ENCODE measurements around the gene UBE2Q2. TPM values are rescaled to one million over a fixed set of nuclear protein-coding genes. Genes with fewer than 3 reads are reported as not detected.
A peak's percentile ranks its signal among the peaks of the same experiment; 100 is the strongest.

UBE2Q2 gene
- total RNA-seq, 4 donors from 2014 or later: 15.9 to 25.5 (median 23.9) TPM

DNA sequence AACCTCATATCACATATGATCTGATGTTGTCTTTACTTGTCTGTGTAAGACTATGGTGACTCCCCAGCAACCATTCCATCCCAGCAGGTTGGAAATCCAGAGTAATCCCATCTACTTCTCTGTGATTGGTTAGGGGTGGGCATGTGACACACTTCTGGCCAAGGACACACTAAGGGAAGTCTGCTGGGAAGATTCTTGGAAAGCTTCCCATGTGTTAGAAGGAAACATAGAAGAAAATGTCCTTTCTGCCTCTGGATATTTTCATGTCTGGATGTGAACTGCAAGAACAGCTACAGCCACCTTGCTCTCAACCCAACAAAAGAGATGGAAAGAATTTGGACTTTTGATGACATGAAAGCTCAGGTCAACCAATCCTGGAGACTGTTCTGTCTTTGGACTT is 2.6 kb upstream of the UBE2Q2 start:
- Histone ChIP-seq H3K27ac (no peak overlapping the region), H3K27me3 (no peaks in the 10 kb centered on the region), H3K9me3 (no peaks in the 10 kb centered on the region), H3K4me3 (no peak overlapping the region), H3K36me3 (no peaks in the 10 kb centered on the region), H3K4me1 (peaks cover 20 to 24% of the 10 kb centered on the region in 2 donors)
- no peak for TF ChIP-seq POLR2A (IDR thresholded peaks at IDR 0.05)
- TF ChIP-seq CTCF (IDR thresholded peaks at IDR 0.05 in 4 of 5, conservative IDR thresholded peaks at IDR 0.05 in 1 of 5): no peak
- DNase-seq: peak in 1 of 2 donors; percentile 25
- no peak for ATAC-seq
- in situ Hi-C loops (cut with MboI; ENCODE audit: low sequenced_read_pairs in 4 of 4) (no loop called here), intact Hi-C loops (cut with DNase I; ENCODE audit: low total_unique reads) (no loop called here)

DNA sequence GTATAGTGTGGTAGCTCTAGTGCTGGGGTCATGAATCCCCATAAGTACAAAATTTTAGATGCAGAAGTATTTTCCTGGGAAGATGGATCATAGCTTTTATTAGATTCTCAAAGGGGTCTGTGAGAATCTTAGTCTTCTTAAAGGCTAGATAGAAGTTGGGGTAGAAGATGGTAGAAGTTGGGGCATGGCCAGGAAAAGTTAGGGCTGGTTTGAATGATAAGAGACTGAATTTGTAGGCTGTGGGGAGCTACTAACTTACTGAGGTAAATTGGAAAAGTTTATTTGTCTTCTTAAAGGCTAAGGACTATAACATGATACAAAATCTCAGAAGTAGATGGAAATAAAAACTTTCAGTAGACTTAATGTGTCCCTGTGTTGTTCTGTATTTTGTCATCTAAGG is 1.6 kb upstream of the UBE2Q2 start:
- intact Hi-C loops (cut with DNase I; ENCODE audit: low total_unique reads) (loop anchor here (2.0 kb wide), 1 partner anchor 61 kb away; the partner anchor contains the start of gene FBXO22), in situ Hi-C loops (cut with MboI; ENCODE audit: low sequenced_read_pairs in 4 of 4) (no loop called here)
- no peak overlapping the region for H3K27ac ChIP-seq

DNA sequence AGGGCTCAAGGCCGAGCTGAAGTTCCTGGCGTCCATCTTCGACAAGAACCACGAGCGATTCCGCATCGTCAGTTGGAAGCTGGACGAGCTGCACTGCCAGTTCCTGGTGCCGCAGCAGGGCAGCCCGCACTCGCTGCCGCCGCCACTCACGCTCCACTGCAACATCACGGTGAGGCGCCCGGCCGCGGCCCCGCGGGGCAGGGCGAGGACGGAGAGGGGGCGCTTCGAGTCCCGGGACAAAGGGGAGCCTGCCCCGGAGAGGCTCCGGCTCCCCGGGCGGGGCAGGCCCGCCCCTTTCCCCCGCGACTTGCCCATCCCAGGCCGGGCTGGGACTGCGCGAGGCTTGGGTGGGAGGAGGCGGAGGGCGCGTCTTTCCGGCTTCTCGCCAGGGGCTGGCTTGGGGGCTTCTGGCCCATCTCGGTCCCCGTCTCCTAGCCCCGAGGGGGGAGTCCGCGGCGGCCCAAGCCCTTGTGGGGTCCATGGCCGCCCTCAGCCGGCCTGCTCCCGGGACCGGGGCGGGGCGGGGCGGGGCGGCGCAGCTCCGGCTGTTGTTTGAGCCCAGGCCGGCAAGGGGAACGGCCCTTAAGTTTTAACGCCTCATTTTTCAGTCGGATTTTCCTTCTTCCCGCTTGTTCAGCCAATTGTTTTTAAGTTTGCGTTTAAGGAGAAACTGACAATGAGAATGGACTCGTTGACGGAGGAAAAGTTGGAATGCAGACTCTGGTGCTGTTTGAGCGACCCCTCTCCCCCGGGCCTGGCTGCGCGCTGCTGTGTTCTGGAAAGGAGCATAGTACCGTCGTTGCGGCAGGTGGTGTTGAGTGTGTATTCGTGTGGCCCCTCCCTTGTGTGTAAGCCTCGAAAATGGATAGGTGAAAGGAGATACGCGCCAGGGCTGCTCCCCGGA is 683 bp downstream of the UBE2Q2 start:
- Histone ChIP-seq H3K27ac (peak overlapping the region; percentile 74 to 87 (median 85)), H3K27me3 (no peaks in the 10 kb centered on the region), H3K9me3 (no peaks in the 10 kb centered on the region), H3K4me3 (peak overlapping the region; percentile 69 to 94 (median 90)), H3K4me1 (peaks cover 30 to 35% of the 10 kb centered on the region in 2 donors), H3K36me3 (no peaks in the 10 kb centered on the region)
- no peak for TF ChIP-seq CTCF (IDR thresholded peaks at IDR 0.05 in 4 of 5, conservative IDR thresholded peaks at IDR 0.05 in 1 of 5)
- peak in 1 of 2 donors; percentile 18 for TF ChIP-seq POLR2A (IDR thresholded peaks at IDR 0.05)
- intact Hi-C loops (cut with DNase I; ENCODE audit: low total_unique reads): loop anchor here (2.0 kb wide), 1 partner anchor 59 kb away; the partner anchor contains the start of gene FBXO22
- peak; percentile 22 to 28 for DNase-seq
- ATAC-seq: peak; percentile 67 to 69
- in situ Hi-C loops (cut with MboI; ENCODE audit: low sequenced_read_pairs in 4 of 4): no loop called here

More for the DNA sequence above, 1.6 kb upstream of the UBE2Q2 start:
- DNase-seq (no peak), ATAC-seq (no peak)
- H3K36me3 ChIP-seq: no peaks in the 10 kb centered on the region
- H3K4me1 ChIP-seq: peaks cover 21 to 29% of the 10 kb centered on the region in 2 donors
- H3K9me3 ChIP-seq: no peaks in the 10 kb centered on the region
- no peaks in the 10 kb centered on the region for H3K27me3 ChIP-seq
- TF ChIP-seq CTCF (IDR thresholded peaks at IDR 0.05 in 4 of 5, conservative IDR thresholded peaks at IDR 0.05 in 1 of 5) (no peak), POLR2A (IDR thresholded peaks at IDR 0.05) (no peak)
- no peak overlapping the region for H3K4me3 ChIP-seq

GRCh38 chr15:75844629-75845335 is 1.5 kb downstream of the UBE2Q2 start:
- H3K27ac ChIP-seq: peak overlapping the region; percentile 74 to 87 (median 85)
- TF ChIP-seq POLR2A (IDR thresholded peaks at IDR 0.05): no peak
- no peak for TF ChIP-seq CTCF (IDR thresholded peaks at IDR 0.05 in 4 of 5, conservative IDR thresholded peaks at IDR 0.05 in 1 of 5)
- DNase-seq (no peak), ATAC-seq (no peak)
- H3K4me1 ChIP-seq: peaks cover 30 to 35% of the 10 kb centered on the region in 2 donors
- H3K27me3 ChIP-seq: no peaks in the 10 kb centered on the region
- in situ Hi-C loops (cut with MboI; ENCODE audit: low sequenced_read_pairs in 4 of 4): no loop called here
- intact Hi-C loops (cut with DNase I; ENCODE audit: low total_unique reads): no loop called here
- H3K36me3 ChIP-seq: no peaks in the 10 kb centered on the region
- no peaks in the 10 kb centered on the region for H3K9me3 ChIP-seq
- H3K4me3 ChIP-seq: peak overlapping the region; percentile 69 to 94 (median 90)

Measured in gastrocnemius medialis (tissue), 4 donors.